ENCODE data around the gene GPR139.

- TF ChIP-seq POLR2A (IDR thresholded peaks at IDR 0.05; ENCODE audit: low read depth, low read length), result no peak
- TF ChIP-seq PAX5 (IDR thresholded peaks at IDR 0.05; ENCODE audit: insufficient read depth, low read length, severe bottlenecking), result no peak
- TF ChIP-seq TAF1 (IDR thresholded peaks at IDR 0.05; ENCODE audit: low read depth, low read length), result no peak
These were observed 33.4 kb upstream of the GPR139 start for GRCh38 chr16:20107083-20107482.
